B cell (primary cell): ENCODE measurements around the gene KHNYN.

Source experiments
- EZH2 ChIP-seq: IDR thresholded peaks from 2 replicates; pipeline ENCODE4 v1.6.1; 2012; ENCODE audit warnings: borderline replicate concordance, low read depth, mild to moderate bottlenecking, moderate library complexity, low read length; ENCODE audit not compliant: insufficient read depth, poor library complexity, severe bottlenecking
- TF ChIP-seq, protein P1 (sequence below): fragments of 200-600 bp; IDR thresholded peaks from one replicate; pipeline ENCODE4 v1.8.0; 2022; ENCODE audit warnings: antibody characterized with exemption, mild to moderate bottlenecking

GRCh38 chr14:24384169-24384568, 45.6 kb upstream of the KHNYN start:
- TF ChIP-seq, protein P1, sequence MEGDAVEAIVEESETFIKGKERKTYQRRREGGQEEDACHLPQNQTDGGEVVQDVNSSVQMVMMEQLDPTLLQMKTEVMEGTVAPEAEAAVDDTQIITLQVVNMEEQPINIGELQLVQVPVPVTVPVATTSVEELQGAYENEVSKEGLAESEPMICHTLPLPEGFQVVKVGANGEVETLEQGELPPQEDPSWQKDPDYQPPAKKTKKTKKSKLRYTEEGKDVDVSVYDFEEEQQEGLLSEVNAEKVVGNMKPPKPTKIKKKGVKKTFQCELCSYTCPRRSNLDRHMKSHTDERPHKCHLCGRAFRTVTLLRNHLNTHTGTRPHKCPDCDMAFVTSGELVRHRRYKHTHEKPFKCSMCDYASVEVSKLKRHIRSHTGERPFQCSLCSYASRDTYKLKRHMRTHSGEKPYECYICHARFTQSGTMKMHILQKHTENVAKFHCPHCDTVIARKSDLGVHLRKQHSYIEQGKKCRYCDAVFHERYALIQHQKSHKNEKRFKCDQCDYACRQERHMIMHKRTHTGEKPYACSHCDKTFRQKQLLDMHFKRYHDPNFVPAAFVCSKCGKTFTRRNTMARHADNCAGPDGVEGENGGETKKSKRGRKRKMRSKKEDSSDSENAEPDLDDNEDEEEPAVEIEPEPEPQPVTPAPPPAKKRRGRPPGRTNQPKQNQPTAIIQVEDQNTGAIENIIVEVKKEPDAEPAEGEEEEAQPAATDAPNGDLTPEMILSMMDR = no peak
- TF ChIP-seq EZH2 = no peak
